GM19324 (cell line): Measurements from ENCODE around the gene MICOS13.
"Not testable (repeated sequence)": the region's sequence is repeated elsewhere in the genome, so short reads cannot be mapped to it uniquely, and the experiment has no call there.

Source experiments
- ATAC-seq: cut with Tn5 transposase; IDR thresholded peaks from one replicate; pipeline ENCODE4 v1.9.1; 2021; ENCODE audit warnings: mild to moderate bottlenecking, moderate library complexity; ENCODE audit not compliant: unreplicated experiment, low FRiP score

Gene MICOS13

DNA sequence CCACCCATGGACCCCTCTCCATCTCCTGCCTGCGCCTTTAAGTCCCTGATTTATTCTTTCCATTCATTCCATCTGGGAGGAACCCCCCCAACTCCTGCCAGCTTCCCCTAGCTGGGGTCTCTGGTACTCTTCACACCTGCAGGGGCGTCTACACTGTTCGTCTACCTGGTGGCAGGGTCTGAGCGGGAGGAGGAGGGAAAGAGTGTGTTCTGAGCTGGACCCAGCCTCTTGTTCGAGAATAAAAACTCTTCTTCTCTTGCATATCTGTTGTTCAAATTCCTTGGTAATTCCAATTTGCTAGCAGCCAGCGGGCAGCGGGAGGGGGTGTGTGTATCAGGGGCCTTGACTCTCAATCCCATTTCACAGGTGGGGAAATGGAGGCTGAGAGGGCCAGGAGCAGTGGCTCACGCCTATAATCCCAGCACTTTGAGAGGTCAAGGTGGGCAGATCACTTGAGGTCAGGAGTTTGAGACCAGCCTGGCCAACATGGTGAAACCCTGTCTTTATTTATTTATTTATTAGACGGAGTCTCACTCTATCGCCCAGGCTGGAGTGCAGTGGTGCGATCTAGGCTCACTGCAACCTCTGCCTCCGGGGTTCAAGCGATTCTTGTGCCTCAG, 8.1 kb upstream of the MICOS13 start:
- ATAC-seq: not testable (repeated sequence)

DNA sequence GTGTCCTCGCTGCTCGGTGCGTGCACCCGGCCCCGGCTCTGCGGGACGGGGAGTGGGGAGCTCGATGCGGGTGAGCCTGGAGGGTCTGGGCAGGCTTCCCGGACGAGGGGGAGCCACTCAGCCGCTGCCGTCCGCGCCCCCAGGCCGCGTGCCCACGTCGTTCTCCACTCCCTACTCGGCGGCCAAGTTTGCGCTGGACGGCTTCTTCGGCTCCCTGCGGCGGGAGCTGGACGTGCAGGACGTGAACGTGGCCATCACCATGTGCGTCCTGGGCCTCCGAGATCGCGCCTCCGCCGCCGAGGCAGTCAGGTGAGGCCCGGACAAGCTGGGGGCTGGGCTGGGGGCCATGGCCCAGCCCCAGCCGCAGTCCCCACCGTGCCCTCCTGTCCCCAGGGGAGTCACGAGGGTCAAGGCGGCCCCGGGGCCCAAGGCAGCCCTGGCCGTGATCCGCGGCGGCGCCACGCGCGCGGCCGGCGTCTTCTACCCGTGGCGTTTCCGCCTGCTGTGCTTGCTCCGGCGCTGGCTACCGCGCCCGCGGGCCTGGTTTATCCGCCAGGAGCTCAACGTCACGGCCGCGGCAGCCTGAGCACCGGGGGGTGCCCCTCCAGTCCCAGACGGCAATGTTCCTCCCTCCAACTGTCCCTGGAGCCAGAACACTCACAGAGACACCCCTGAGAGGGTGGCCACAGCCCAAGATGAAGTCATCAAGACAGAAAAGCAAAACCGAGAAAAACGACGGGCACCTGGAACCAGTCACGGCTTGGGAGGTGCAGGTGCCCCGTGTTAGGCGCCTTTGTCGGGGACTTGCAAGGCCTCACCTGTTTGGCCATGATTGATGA, 7.3 kb upstream of the MICOS13 start:
- no peak for ATAC-seq

- ATAC-seq: peak; percentile 63
Observed at GRCh38 chr19:5686647-5687359, 6.5 kb upstream of the MICOS13 start.

GRCh38 chr19:5686326-5686646, 6.0 kb upstream of the MICOS13 start:
- ATAC-seq: no peak

DNA sequence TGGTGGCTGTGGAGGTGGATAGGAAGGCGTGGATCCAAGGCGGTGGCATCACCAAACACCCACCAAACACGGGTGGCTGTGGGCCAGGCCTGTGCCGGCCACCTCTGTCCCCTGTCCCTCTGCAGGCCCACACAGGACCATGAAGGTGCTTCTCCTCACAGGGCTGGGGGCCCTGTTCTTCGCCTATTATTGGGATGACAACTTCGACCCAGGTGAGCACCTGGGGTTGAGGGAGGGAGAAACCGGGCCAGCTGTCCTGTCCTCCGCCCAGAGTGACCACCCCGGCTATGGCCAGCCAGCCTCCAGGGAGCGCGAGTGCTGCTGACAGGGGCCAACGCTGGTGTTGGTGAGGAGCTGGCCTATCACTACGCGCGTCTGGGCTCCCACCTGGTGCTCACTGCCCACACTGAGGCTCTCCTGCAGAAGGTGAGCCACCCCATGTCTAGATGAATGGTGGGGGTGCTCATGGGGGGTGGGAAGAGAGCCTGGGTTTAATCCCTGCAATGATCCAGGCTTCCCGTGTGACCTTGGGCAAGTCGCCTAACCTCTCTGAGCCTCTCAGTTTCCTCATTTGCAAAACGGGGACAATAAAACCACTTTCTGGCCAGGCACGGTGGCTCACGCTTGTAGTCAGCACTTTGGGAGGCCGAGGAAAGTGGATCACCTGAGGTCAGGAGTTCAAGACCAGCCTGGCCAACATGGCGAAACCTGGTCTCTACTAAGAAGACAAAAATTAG, 4.5 kb upstream of the MICOS13 start:
- no peak for ATAC-seq

DNA sequence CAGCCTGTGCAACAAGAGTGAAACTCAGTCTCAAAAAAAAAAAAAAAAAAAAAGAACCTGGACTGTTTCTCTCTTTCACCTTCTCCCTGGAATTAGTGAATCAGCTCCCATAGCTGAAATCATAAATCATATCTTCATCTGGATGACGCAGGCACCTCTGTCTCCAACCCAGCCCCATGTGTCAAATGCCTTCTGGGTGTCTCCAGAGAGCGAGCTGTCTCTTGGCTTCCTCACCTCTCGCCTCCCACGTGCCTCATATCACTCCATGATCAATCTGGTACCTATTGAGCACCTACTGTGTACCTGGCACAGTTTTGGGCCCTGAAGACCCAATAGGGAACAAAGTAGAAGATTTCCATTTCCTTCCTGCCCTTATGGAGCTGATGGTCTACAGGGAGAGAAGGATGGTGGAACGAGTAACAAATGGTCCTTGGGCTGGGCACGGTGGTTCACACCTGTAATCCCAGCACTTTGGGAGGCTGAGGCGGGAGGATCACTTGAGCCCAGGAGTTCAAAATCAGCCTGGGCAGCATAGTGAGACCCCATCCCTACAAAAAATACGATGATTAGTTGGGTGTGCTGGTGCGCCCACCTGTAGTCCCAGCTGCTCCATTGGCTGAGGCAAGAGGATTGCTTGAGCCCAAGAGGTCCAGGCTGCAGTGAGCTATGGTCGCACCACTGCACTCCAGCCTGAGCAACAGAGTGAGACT, 3.0 kb upstream of the MICOS13 start:
- no peak for ATAC-seq

- ATAC-seq: no peak
Observed at GRCh38 chr19:5682107-5682482, 1.8 kb upstream of the MICOS13 start.

GRCh38 chr19:5681391-5682106, 1.2 kb upstream of the MICOS13 start:
- no peak for ATAC-seq

GRCh38 chr19:5680084-5680436, 256 bp downstream of the MICOS13 start:
- ATAC-seq: no peak

GRCh38 chr19:5679289-5680083, 830 bp downstream of the MICOS13 start:
- no peak for ATAC-seq

- ATAC-seq: no peak
Observed at GRCh38 chr19:5678071-5678718, 2.1 kb downstream of the MICOS13 start.

GRCh38 chr19:5677580-5677979, 2.7 kb downstream of the MICOS13 start:
- no peak for ATAC-seq

GRCh38 chr19:5677136-5677535, 3.2 kb downstream of the MICOS13 start:
- no peak for ATAC-seq

- ATAC-seq: no peak
Observed at GRCh38 chr19:5676772-5677105, 3.6 kb downstream of the MICOS13 start.

DNA sequence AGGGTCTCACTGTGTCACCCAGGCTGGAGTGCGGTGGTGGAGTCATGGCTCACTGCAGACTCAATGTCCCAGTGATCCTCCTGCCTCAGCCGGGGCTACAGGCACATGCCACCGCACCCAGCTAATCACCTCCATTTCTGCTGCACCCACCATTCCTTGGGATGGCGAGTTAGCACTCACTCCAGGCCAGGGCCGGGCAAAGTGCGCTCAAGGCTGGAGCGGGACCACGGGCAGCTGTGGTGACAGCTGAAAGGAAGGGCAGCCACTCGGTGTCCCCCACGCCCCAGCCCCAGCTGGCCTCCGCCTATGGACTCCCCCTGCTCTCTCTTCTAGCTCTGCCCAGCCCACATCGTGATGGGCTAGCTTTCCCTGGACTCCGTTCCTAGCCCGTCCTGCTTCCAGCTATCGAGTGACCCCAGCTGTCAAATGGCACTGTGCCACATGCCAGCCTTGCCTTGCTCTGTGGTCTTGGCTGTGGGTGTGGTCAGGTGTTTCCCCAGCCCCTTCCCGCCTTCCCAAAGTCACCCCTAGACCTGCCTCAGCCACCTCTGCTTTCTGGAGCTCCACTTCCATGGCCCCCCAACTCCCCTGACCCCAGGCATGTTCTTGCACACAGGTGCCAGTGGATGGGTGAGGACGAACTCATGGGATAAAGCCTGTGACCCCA, 4.1 kb downstream of the MICOS13 start:
- ATAC-seq: no peak

- no peak for ATAC-seq
Observed at GRCh38 chr19:5674714-5675113, 5.6 kb downstream of the MICOS13 start.

DNA sequence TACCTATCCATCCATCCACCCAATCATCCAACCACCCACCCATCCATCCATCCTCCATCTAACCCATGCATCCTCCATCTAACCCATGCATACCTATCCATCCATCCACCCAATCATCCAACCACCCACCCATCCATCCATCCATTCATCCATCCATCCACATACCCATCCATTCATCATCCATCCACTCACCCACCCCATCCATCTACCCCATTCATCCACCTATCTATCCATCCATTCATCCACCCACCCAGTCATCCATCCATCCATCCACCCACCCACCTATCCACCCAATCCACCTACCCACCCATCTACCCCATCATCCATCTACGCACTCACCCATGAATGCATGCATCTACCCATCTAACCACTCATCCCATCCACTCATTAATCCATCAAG, 6.6 kb downstream of the MICOS13 start:
- ATAC-seq: no peak
